CD1c-positive myeloid dendritic cell (primary cell): Measurements from ENCODE around the gene PLEKHJ1.

Source experiments
- DNase-seq: peaks from one replicate; pipeline ENCODE4 v3.0.0-alpha.2; 2016; ENCODE audit errors: extremely low spot score

Gene PLEKHJ1

DNA sequence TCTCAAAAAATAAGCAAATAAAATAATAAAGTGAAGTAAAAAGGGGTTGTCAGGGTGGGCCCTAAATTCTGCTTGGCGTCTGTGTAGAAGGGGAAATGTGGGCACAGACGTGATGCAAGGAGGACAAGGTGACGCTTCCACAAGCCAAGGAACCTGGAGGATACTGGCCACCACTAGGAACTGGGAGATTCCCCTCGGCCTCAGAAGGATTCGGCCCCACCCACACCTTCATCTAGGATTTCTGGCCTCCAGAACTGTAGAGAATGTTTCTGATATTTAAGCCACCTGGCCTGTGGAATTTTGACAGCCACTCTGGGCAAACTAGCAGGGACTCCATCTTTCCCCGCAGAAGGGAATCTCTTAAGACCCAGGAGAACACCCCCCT lies 1.1 kb downstream of the PLEKHJ1 start:
- peak; percentile 30 for DNase-seq

DNA sequence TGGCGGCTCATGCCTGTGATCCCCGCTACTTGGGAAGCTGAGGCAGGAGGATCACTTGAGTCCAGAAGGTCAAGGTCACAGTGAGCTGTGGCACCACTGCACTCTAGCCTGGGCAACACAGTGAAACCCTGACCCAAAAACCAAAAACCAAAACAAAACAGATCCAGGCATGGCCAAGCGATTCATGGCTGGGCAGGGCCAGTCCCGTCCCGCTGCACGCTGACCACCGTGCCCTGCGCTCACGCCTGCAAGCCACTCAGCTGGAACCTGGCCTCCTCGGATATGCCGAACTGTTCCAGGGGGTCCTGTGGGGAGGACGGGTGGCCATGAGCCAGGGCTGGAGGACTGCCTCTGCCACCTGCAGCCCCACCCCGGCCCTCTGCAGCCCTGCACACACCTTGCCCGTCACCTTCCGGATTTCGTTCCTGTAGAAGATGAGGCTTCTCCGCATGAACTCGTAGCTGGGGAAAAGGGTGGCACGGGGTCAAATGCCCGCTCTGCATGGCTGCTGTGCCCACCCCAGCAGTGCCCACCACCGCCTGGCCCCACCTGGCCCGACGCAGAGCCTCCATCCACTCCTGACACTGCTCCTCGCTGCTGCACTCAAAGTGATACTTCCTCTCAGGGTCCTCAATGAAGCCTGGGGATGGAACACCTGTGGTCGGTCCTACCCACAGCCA lies 2.4 kb downstream of the PLEKHJ1 start:
- DNase-seq, result no peak

DNA sequence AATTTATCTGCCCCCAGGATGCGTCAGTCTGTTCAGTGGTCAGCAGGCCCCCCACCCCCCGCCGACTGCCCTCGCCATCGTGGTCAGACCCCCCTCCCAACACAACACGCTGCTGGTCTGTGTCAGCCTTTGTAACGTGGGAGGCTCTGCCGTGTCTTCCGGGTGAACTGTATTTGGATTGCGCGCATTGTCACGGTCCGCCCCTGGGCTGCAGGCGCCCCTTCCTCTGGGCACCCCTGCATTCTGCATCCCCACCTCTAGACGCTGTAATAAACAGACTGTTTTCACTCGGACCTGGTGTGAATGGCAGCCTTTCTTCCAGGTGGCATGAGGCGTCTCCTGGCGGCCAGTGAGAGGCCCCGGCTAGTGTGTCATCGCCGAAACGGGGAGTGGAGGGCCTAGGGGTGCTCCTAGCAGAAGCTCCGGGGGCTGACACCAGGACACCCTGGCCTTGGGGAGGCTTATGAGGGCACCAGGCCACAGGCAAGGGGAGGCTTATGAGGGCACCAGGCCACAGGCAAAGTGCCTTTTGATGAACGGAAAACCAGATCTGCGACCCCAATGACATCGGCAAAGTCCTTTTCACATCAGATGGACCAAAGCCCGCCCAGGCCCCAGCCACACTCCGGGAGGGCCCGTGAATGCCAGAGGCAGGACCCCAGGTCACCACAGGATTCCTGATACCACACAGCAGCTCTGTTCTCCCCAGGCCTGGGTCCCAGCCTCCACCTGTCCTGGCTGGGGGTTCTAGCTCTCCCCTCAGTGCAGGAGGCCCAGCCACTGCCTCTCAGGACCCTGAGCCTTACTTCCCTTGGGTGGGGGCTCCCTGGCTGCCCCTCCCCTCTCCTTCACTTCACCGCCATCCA lies 3.6 kb downstream of the PLEKHJ1 start:
- DNase-seq, result no peak

DNA sequence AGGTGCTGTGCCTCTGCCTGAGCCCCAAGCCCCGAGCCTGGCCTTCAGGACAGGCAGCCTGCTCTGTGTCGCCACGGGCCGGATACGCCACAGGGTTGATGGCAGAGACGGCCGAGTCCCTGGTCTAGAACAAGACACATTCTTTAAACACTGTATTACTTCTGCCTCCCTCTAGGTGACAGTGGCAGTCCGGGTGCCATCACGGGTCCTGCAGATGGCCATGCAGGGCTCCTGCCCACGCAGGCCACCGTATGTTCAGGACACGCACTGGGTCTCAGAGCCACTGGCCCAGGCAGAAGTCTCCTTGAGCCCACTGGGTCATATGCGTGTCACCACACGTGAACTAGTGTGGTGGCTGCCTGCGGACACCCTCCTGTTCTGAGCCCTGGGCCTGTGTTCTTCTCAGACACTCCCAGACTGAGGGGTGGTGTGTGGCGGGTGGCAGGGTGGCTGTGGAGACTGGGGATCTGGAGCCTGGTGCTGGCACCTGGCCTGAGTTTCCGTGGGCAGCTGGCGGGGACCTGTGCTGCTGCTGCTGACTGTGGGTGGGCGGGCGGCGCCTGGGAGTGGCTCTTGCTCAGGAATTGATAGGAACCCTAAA lies 4.4 kb downstream of the PLEKHJ1 start:
- DNase-seq, result no peak

DNA sequence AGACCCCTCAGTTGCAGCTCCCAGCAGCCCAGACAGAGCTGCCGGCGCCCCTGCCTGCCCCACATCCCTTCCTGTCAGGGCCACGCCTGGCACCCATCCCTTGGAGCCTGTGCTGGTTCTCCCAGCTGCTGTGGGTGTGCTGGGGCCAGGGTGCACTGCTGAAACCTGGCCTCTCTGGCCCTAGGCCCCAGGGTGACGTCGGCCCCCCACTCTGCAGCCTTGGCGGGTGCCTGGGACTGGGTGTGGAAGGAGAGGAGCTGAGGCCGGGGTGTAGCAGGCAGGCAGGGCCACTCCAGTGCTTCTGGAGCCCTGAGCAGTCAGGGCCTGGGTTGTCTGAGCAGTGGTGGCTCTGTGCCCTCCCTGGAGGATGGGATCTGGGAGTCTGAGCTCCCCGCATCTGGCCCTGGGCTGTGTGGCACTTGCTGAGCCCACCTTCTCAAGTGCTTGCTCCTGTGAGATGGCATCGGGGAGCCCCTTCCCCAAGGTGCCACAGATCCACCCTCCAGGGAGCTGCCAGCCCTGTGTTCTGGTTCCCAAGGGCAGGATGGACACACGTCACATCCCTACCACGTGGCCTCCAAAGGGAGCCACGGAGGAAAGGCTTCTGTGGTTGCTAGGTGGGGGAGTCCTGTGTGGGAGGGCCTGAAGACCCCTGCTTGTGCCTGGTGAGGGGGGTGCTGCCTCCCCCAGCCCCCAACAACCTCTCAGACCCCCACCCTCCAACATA lies 5.2 kb downstream of the PLEKHJ1 start:
- DNase-seq, result no peak

DNA sequence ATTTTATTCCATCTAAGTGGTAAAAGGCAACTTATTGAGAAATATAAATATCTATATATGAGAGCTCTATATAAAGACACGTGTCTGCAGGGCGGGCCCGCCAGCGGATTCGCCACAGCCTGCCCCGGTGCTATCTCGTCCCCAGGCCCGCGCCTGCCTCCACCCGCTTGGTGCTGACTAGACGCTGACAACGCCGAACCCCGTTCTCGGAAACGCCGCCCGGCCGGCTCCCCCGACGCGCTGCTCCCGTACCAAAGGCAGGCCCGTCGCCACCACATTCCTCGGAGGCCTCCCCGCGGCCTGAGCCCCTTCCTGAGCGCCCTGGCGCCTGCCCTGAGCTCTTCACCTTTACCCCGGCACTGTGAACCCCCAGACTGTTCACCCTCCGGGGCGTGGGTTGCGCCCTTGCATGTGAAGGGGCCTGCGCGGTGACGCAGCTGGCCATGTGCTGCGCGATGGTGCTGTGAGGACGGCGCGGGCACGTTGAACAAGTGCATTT lies 6.0 kb downstream of the PLEKHJ1 start:
- no peak for DNase-seq

DNA sequence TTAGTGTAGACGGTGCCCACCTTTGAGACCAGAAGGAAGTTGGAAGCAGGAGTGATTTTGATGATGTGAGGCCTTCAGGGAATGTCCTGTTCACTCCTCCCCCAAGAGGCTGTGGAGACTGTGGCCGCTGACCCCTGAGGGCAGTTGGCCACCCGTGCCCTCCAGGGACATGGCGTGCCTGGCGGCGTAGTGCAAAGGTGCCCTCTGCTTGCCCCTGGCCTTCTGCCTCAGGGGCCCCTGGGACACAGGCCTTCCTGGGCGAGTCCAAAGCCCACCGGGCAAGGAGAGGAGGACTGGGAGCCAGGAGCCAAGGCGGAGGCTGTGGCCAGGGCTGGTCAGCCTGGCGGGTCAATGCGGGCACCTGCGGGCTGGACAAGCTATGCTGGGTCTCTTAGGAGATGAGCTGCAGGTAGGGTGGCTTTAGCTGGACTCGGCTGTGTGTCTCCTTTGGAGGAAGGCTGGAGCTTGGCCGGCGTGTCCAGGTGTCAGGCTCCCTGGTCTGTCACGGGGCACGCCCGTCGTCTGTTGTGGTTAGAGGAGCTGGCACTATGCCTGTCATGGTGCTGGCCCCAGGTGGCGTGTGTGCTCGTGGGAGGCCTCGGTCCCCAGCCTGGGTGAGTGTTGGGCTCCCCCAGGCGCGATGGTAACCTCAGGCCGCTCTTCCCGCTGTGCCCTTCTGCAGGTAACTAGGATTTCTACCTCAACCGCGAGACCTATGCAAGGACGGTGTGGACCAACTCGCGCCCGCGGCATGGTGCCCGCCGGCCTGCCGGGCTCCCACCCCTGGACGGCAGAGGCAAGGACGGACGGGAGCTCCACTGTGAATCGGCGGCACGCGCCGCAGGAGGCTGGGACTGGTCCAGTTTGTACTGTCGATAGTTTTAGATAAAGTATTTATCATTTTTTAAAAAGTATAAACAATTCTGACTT lies 6.8 kb downstream of the PLEKHJ1 start:
- no peak for DNase-seq

DNA sequence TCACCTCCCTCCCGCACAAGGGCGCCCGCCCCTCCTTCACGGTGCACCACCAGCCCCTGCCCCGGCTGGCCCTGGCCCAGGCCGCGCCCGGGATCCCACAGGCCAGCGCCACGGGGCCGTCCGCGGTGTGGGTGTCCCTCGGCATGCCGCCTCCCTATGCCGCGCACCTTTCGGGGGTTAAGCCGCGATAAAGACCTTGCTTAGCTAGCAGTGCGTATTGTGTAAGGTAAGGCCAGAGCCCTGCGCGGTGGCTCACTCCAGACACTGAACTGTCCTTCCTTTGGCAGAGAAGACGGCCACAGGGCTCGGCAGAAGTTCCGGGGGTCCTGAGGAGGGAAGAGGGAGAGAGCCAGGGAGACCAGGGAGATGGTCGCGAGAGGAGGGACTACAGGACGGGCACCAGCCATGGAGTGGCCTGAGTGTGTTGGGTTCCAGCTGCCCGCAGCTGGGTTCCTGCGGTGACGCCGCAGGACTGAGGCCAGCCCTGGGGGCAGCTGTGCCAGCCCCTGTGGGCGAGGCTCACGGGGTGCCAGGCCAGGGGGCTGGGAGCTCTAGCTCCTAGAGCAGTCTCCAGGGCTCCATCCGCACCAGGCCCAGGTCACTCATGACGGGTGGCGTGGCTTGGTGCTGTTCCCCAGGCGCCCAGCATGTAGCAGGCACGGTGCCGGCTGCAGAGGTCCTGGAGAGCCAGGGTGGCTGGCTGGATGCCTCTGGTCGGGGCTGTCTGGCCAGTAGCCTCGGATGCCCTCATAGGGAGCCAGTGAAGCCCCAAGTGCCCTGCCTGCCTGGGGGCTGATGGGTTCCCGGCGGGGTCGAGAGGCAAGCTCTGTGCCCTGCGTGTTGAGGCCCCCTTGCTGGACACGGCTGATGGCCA lies 7.7 kb downstream of the PLEKHJ1 start:
- DNase-seq, result no peak

DNA sequence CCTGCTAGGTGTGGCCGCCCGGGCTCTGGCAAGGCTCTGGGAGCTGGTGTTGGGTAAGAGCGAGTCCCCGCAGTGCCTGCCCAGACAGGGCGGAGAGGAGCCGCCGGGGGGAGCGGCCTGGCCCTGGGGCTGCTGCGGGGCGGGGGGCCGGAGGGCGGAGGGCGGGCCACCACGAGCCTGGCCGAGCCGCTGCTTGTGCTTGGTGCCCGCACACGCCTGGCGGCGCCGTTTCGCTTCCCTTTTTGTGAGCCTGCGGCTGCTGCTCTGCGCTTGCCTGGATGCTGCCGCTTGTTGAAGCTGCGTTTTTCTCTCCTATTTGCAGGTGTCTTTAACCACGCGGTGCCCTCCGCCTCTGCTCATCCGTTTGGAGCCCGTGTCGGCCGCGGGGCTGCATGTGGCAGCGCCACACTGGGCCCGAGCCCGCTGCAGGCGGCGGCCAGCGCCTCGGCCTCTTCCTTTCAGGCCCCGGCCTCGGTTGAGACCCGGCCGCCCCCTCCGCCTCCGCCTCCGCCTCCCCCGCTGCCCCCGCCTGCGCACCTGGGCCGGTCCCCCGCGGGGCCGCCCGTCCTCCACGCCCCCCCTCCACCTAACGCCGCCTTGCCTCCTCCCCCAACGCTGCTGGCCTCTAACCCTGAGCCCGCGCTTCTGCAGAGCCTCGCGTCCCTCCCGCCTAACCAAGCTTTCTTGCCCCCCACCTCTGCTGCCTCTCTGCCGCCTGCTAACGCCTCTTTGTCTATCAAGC lies 8.5 kb downstream of the PLEKHJ1 start:
- peak; percentile 76 for DNase-seq

DNA sequence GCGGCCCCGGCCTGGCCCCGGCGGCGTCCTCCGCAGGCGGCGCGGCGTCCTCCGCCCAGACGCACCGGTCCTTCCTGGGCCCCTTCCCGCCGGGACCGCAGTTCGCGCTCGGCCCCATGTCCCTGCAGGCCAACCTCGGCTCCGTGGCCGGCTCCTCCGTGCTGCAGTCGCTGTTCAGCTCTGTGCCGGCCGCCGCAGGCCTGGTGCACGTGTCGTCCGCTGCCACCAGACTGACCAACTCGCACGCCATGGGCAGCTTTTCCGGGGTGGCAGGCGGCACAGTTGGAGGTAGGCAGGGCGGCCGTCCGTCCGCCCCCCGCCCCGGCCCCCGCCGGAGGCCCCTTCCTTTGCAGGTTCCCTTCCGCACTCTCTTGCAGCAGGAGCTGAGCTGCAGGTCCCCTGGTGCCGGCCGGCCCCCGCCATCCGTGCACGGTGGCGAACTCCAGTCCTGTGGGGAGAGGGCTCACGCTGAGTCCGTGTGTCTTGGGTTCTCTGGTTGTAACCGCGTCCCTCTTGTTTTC lies 9.2 kb downstream of the PLEKHJ1 start:
- no peak for DNase-seq

DNA sequence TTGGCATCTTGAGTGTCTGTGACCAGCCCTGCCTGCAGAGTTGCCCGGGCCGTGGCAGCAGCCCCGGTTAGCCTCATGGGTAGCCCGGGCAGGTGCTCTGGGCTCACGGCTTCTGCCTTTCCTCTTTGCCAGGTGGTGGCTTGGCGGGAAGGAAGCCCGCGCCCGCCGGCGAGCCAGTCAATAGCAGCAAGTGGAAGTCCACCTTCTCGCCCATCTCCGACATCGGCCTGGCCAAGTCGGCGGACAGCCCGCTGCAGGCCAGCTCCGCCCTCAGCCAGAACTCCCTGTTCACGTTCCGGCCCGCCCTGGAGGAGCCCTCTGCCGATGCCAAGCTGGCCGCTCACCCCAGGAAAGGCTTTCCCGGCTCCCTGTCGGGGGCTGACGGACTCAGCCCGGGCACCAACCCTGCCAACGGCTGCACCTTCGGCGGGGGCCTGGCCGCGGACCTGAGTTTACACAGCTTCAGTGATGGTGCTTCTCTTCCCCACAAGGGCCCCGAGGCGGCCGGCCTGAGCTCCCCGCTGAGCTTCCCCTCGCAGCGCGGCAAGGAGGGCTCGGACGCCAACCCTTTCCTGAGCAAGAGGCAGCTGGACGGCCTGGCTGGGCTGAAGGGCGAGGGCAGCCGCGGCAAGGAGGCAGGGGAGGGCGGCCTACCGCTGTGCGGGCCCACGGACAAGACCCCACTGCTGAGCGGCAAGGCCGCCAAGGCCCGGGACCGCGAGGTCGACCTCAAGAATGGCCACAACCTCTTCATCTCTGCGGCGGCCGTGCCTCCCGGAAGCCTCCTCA lies 9.9 kb downstream of the PLEKHJ1 start:
- no peak for DNase-seq

DNA sequence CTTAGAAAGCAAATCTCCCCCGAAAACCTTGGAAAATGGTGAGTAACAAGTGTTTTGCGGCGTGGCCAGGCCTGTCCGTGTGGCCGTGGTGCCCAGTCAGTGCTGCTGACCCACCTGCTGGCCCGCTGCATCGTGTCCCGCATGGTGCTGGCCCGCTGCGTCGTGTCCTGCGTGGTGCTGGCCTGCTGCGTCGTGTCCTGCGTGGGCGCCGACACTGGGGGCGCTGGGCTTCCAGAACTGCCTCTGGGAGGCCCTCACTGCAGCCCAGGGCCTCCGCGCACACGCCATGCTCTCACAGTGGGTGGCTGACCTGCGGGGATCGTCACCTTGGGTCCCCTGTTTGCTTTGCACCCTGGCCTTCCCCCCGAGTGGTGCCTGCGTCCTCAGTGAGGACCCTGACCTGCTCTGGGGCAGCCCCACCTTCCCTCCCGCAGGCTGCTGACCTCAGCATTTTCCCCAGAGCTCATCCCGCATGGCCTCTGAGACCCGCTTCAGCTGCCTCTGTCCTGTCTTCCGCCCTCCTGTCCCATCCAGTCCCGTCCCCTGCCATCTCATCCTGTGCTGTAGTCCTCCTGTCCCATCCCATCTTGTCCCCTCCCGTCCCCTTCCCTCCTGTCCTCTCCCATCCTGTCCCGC lies 10.6 kb downstream of the PLEKHJ1 start:
- no peak for DNase-seq

DNA sequence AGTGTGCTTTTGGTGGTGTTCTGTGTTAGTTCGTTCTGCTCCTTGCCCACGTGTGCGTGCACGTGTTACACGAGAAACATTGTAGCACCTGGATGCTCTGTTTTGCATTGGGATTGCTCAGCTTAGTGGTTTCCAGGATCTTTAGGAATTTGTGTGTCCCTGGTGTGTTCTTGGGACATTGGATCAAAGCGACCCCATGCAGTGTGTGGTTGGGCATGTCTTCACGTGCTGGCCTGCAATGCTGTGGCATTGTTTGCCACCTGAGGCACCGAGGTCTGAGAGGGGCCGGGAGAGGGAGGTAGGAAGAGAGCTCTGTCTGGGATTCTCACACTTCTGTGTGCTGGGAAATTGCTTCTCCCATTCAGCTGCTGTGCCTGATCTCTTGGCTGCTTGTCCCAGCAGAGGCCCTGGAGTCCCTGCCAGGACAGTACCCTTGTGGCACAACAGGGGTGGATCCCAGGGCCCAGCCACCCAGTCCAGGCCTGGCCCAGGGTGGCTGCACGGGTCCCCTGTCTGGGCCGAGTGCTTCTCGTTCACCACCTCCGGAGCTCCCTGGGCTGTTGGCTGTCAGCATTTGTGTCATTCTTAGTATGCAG lies 11.3 kb downstream of the PLEKHJ1 start:
- DNase-seq, result no peak

DNA sequence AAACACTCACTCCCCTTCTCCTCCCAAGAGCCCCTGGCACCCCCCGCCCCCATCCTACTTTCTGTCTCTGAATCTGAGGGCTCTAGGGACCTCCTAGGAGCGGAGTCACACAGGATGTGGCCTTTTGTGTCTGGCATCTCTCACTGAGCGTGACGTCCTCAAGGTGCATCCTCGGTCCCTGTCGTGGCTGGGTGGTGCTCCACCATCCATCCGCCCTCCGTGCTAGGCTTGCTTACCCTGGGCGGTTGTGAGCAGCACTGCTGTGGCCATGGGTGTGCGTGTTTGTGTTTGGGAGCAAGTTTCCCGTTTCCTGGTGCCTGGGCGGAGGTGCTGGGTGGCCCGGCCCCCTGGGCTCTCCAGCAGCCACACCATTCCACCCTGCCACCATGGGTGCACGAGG lies 12.2 kb downstream of the PLEKHJ1 start:
- DNase-seq, result no peak

DNA sequence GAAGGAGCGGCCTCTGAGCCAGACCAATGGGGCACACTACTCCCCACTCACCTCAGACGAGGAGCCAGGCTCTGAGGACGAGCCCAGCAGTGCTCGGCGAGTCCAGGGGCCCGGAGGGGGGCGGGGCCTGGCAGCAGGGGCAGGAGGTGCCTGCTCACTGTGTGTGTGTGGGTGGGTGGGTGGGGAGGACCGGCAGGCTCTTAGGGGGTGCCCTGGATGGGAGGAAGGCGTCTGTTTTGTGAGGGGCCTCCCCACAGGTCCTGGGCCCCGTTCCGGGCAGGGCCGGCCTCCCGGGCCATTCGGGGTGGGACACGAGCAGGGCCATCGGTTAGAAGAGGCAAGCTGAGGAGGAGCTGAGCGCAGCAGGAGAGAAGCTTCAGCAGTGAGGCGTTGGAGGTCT lies 12.7 kb downstream of the PLEKHJ1 start:
- DNase-seq, result no peak

DNA sequence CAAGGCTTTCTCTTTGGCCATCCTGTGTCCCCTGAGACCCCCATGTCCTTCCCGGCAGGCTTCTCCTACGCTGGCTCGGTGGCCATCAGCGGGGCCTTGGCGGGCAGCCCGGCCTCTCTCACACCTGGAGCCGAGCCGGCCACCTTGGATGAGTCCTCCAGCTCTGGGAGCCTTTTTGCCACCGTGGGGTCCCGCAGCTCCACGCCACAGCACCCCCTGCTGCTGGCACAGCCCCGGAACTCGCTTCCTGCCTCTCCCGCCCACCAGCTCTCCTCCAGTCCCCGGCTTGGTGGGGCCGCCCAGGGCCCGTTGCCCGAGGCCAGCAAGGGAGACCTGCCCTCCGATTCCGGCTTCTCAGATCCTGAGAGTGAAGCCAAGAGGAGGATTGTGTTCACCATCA lies 14.2 kb downstream of the PLEKHJ1 start:
- no peak for DNase-seq

DNA sequence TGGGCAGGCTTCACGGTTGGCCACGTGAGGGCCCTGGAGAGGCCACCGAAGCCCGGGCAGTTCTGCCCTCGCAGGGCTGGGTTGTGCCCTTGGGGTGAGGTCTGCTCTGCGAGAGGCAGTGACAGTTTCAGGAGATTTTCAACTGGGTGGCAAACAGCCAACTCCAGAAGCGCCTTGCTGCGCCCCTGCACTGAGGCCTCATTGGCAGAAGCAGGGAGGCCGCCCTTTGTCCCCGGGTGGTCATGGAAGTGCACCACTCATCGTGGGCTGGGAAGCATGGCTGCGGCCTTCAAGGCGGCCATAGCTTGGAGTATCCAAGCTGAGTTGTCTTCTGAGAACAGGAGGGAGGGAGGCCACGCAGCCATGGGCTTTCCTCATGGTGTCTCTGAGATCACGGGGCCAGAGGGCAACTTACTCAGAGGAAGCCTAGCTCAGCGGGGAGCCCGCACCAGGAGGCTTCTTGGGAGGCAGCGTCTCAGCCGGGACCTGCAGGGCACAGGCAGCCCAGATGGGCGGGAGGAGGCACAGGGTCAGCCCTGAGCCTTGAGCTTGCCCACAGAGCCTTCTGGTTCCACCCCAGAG lies 14.8 kb downstream of the PLEKHJ1 start:
- DNase-seq, result no peak
